IPS-18c (cell line): ENCODE measurements around the gene EIF5AL1.
"Not testable (repeated sequence)": the region's sequence is repeated elsewhere in the genome, so short reads cannot be mapped to it uniquely, and the experiment has no call there.

ENCODE experiments used
- H3K4me3 ChIP-seq: 2 replicates; pipeline ENCODE4 v1.7.0; 2013; ENCODE audit warnings: low read depth, mild to moderate bottlenecking, low read length, moderate library complexity; ENCODE audit not compliant: insufficient read depth
- H3K9me3 ChIP-seq: one replicate; pipeline ENCODE4 v1.6.1; 2013; ENCODE audit warnings: mild to moderate bottlenecking, low read length, moderate library complexity; ENCODE audit not compliant: control insufficient read depth, insufficient read depth

The EIF5AL1 gene

DNA sequence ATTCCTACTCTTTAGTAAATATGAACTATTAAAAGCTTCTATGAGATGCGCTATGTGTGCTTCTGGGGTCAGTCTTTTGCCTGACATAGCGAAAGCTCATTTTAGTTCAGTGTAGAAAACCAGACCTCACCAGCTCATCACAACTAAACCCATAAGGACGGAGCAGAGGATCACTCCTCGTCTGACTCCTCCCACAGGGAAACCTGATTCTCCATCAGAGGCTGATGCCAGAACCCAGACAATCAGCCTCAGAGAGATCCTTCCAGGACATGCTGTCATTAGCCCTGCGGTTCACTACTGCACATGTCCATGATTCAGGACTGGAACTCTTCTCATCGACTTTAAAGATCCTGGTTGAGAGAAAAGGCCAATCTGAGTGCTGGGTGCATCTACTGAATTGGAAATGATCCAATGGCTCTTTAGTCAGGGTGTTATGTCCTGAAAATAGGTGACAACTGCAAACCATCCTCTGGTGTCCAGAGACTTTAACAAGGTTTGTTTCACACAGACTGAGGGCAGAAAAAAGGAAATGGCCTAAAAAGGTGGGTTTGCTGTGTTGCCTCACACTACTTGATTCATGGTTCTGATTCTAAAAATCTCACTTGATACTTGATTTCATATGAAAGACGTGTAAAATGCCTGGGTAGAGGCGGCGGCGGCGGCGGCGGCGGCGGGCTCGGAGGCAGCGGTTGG is at the start of gene EIF5AL1:
TSS of gene EIF5AL1 (plus strand) at position 643 of the 693 bp plus-strand sequence. CDS start 117 bp downstream, outside the sequence.
- not testable (repeated sequence) for H3K9me3 ChIP-seq, H3K4me3 ChIP-seq

DNA sequence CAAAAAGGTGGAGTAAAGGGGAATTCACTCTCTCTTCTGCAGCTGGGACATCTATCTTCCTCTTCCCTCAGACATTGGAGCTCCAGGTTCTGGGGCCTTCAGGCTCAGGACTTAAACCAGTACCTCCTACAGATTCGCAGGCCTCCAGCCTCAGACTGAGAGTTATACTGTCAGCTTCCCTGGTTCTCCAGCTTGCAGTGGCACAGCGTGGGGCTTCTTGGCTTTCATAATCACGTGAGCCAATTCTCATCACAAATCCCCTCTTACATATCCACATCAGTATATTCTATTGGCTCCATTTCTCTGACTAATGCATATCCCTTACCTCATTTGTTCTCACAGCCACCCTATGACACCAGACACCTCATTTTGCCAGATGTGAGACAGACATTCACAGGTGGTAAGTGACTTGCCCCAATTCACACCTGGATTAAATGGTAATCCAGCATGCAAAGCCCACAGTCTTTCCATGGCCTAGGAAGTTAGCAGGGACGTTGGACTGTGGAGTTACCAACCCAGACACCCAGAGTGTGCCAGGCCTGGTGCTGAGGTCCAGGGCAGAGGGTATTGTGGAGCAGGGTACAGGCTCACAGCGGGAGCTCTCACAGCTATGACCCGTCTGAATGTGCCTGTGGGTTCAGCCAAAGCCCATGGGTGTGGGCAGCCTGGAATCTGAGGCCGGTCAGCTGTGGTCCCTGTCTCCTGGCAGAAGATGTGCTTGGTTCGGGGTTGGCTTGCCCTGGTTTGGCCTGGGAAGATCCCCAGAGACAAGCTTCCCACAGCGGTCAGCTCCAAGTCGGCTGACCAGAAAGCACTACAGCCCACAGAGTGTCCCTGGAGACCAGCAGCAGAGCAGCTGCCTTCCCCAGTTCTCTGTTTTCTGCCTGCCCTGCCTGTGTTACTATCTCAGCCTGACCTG is 48.5 kb upstream of the EIF5AL1 start:
- Histone ChIP-seq H3K9me3 (no peaks in the 10 kb centered on the region), H3K4me3 (no peak overlapping the region)

DNA sequence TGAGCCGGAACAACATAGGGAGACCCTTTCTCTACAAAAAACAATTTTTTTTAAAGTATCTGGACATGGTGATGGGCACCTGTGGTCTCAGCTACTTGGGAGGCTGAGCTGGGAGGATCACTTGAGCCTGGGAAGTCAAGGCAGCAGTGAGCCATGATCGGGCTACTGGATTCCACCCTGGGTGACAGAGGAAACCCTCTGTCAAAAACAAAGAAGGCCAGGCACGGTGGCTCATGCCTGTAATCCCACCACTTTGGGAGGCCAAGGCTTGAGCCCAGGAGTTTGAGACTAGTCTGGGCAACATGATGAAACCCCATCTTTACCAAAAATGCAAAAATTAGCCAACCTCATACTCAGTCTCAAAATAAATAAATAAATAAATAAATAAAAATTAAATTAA is 47.0 kb upstream of the EIF5AL1 start:
- no peaks in the 10 kb centered on the region for H3K9me3 ChIP-seq

DNA sequence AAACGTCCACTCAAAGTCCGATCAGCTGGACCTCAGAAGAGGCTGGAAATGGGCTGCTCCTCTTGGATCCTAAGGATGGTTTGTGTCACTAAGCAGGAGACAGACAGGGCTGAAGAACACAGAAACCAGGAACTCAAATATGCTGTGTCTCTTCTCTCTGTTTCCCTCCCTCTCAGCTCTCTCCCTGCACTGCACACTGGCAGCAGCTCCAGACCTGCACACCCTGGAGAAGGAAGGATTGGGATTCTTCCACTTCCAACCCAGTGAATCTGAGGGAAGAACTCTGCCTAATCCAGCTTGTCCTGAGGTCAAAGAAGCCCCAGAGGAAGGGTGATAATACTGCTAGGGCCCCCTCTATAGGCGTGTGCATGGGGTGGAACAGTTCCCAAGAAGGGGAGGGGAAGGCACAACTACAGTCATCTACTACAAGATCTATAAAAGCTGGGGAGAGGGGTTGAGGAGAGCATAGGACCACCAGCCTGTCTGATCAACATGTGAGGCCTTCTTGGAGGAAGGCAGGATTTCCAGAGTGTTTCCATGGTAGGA is 44.2 kb upstream of the EIF5AL1 start:
- Histone ChIP-seq H3K4me3 (no peak overlapping the region), H3K9me3 (no peaks in the 10 kb centered on the region)

More for the DNA sequence above, 47.0 kb upstream of the EIF5AL1 start:
- no peak overlapping the region for H3K4me3 ChIP-seq

DNA sequence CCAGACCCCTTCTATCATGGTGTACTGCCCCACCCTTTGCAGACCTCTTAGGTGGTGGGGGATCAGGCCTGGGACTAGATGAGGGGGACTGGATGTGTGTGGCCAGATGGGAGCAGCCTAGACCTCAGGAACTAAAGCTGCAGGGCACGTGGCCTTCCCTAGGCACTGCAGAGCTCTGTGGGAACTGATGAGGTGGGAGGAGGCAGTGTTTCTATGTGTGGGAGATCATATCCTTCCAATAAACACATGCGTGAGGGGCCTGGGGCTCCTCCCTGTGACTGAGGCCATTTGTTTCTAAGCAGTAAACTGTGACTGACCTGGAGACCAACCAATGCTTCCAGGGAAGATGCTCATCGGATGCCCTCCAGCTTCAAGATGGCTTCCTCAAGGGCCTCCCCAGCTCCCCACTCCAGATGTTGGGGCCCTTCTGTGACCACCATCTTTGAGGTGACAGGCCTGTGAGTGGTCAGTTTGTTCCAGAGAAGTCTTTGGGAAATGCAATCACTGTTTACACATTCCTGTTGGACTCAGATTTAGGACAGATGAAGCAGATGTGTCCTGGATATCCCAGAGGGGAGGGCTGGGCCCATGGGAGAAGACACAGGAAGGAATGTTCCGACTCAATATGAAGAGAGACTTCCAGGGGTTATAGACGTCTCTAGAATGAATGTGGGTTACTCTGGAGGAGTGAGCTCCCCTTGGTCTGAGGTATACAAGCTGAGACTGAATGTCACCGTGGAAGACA is 43.3 kb upstream of the EIF5AL1 start:
- Histone ChIP-seq H3K9me3 (no peaks in the 10 kb centered on the region), H3K4me3 (no peak overlapping the region)

DNA sequence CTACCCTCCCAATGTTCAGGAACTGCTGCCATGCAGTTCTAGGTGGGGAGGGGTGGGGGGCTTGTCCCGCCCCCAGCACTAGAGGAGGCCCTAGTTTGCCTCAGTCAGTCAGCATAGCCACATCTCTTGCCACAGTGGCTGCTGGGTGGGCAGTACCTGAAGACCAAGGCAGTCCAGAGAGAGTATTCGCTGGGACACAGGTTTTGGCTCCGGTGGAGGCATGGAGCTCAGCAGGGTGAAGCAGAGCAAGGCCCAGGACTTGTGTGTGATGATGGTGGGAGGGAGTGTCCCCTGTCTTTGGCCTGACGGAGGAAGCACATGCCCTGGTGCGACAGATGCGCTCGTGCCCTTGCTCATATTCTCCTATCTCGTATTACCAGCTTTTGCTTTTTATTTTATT is 42.2 kb upstream of the EIF5AL1 start:
- Histone ChIP-seq H3K4me3 (no peak overlapping the region), H3K9me3 (no peaks in the 10 kb centered on the region)

DNA sequence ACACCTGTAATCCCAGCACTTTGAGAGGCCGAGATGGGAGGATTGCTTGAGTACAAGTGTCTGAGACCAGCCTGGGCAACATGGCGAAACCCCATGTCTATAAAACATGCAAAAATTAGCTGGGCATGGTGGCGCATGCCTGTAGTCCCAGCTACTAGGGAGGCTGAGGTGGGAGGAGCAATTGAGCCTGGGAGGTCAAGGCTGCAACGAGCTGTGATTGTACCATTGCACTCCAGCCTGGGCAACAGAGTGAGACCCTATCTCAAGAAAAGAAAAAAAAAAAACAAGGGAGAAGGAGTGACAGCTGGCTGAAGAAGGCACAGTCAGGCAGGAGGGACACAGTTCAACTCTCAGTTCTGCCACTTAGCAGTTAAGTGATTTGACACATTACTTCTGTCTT is 40.6 kb upstream of the EIF5AL1 start:
- Histone ChIP-seq H3K4me3 (no peak overlapping the region), H3K9me3 (no peaks in the 10 kb centered on the region)

DNA sequence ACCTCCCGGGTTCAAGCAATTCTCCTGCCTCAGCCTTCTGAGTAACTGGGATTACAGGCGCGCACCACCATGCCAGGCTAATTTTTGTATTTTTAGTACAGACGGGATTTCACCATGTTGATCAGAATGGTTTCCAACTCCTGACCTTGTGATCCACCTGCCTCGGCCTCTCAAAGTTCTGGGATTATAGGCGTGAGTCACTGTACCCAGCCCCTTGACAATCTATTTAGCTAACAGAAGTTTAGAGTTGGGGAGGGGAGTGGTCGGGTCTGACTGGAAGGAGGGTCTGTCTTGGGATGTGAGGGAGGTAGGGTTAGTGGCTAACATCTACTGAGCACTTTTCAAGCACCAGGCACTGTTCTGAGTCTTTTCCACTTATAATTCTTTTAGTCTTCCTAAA is 39.9 kb upstream of the EIF5AL1 start:
- H3K4me3 ChIP-seq = no peak overlapping the region
- no peaks in the 10 kb centered on the region for H3K9me3 ChIP-seq

DNA sequence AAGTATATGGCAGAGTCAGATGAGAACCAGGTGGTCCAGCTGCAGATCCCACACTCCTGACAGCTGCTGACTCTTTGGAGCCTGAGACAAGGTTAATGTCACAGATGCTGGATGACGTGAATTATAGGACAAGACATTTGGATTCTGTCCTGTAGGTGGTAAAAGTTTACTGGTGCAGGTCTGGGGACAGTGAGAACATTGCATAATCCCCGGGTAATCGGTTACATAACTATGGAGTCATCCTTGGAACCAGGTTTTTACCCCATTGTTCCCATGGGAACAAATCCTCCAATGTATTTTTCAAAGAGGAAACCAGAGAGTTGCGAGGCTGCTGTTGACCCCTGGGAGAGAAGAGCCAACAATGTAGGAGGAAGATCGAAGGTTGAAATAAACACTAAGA is 39.4 kb upstream of the EIF5AL1 start:
- Histone ChIP-seq H3K4me3 (no peak overlapping the region), H3K9me3 (no peaks in the 10 kb centered on the region)

DNA sequence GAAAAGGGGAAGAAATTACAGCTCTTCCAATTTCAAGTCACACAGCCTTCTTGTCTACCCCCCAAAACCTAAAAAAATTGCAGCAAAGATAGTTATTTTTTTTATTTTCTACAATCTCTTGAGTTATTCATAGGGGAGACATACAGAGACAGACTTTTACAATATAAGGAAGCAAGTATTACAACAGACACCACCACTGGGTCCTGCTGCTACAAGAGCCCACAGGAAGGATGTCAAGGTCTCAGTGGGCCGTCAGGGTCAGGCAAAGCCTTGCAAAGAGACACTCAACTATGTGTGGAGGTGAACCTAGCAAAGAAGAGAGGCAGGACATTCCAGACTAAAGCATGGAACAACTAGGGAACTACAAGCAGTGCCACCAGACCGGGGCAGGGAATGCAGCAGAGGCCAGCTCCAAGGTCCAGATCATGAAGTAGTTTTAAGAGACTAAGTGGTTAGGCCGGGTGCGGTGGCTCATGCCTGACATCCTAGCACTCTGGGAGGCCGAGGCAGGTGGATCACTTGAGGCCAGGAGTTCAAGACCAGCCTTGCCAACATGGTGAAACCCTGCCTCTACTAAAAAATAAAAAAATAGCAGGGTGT is 38.7 kb upstream of the EIF5AL1 start:
- Histone ChIP-seq H3K9me3 (no peaks in the 10 kb centered on the region), H3K4me3 (no peak overlapping the region)

DNA sequence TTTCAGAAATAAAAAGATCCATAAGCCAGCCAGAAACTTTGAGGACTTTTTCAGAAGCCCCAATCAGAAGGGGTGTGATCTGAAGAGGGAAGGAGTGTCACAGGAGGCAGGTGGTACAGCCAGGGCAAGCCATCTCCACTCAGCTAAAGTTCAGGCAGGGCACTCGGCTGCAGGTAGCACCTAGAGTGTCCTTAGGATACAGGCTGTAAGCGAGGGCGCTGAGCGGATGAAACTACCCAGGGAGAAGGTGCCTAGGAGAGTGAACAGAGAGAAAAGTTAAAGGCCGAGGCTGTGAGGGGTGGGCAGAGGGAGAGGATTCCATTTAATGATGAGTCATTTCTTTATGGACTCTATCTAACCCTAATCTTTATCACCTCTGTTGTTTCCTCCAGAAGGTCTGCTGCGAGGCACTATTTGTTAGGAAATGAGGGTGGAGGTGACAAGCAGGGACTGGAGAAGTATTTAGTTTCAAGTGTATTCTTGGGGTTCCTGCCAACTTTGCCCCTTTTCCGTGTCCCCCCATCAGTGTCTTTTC is 37.1 kb upstream of the EIF5AL1 start:
- Histone ChIP-seq H3K4me3 (no peak overlapping the region), H3K9me3 (no peaks in the 10 kb centered on the region)

DNA sequence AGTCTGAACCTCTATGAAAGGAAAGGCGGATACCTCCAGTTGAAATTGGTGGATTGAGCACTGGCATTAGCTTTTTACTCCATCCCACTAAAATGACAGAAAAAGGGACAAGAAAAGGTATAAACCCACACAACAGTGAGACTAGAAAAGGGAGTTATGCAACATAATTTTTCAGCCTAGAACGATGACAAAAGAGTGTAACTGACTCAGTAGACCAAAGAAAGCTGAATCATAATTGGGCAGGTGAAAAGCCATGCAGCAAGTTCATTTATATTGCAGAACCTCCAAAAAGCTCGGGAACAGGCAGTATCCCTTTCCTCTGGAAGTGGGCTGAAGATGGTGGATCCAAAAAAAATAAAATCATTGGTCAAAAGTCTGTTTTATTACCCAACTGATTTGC is 36.5 kb upstream of the EIF5AL1 start:
- no peaks in the 10 kb centered on the region for H3K9me3 ChIP-seq
- H3K4me3 ChIP-seq = no peak overlapping the region

DNA sequence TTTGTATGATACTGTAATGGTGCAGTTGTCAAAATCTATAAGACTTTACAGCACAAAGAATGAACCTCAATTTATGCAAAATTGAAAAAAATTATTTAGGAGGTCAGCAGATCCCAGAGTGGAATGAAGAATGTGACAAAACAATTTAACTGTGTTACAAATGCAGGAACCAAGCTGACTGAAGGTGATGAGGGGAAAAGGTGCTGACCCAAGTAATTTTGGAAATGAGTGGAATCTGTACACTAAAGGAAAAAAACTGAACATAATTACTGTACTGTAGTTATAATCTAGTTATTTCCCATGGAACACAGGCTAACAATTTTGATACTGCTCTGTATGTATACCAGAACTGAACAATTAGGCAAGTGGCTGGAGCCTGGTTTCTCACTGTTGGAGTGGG is 35.7 kb upstream of the EIF5AL1 start:
- no peak overlapping the region for H3K4me3 ChIP-seq

DNA sequence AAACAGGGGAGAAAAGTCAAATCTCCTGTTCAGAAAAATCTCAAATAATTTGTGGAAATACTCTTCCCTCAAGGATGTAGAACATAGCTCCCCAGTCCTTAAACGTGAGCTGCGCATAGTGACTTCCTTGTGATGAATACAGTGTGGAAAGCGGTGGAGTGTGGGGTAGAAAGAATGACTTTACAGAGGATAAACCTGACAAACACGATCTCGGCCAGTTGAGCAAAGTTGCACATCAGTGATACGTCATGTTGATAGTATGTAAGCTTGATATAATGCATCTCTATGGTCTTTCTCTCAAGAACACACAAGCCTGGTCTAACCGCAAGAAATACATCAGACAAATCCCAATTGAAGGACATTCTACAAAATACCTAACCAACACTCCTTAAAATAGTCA is 34.9 kb upstream of the EIF5AL1 start:
- no peaks in the 10 kb centered on the region for H3K9me3 ChIP-seq
- H3K4me3 ChIP-seq = no peak overlapping the region

More for the DNA sequence above, 35.7 kb upstream of the EIF5AL1 start:
- H3K9me3 ChIP-seq = no peaks in the 10 kb centered on the region

DNA sequence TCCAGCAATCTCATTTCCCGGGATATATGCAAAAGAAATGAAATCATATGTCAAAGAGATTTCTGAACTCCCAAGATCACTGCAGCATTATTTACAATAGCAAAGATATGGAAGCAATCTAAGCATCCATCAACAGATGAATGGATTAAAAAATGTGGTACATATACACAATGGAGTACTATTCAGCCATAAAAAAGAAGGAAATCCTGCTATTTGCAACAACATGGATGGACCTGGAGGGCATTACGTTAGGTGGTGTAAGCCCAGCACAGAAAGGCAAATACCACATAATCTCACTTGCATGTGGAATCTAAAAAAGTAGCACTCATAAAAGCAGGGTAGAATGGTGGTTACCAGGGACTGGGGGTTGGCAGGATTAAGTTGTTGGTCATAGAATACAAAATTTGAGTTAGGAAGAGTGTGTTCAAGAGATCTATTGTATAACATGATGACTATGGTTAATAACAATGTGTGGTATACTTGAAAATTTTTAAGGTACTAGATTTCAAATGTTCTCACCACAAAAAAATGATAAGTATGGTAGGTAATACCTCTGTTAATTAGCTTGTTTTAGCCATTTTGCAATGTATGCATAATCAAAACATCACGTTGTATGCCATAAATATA is 32.9 kb upstream of the EIF5AL1 start:
- H3K4me3 ChIP-seq = no peak overlapping the region
- H3K9me3 ChIP-seq = no peaks in the 10 kb centered on the region

DNA sequence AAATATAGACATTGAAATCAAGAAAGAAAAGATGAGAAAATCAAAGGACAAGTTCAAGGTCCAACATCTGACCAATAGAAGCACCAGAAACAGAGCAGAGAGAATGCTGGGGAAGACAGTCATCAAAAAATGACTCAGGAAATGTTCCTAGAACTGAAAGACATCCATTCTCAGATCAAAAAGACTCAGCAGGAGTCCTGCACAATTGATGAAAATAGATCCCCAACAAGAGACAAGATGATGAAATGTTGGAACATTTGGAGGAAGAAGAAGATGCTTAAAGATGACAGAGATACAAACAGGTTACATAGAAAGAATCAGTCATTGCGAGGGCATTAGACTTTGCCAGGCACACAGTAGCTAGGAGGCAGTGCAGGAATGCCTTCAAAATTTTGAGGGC is 30.0 kb upstream of the EIF5AL1 start:
- Histone ChIP-seq H3K9me3 (no peaks in the 10 kb centered on the region), H3K4me3 (no peak overlapping the region)
